ENCODE measurements around the gene PIGU. TPM values are rescaled to one million over a fixed set of nuclear protein-coding genes. Genes with fewer than 3 reads are reported as not detected.

The PIGU gene
- total and polyA plus RNA-seq, 2 of the 13 experiments (the other 11 are each of a cell fraction or from before 2014, with no cell fraction given) = 45.5 to 231 TPM

GRCh38 chr20:34579191-34579978, 97.5 kb downstream of the PIGU start (continued):
- TF ChIP-seq ZNF703 (CRISPR knock-in tag; IDR thresholded peaks at IDR 0.05; ENCODE audit: borderline replicate concordance) (no peak), GRHL1 (CRISPR knock-in tag; conservative IDR thresholded peaks at IDR 0.05) (no peak), SNAI1 (CRISPR knock-in tag; IDR thresholded peaks at IDR 0.05; ENCODE audit: borderline replicate concordance) (no peak), SKIL (CRISPR knock-in tag; IDR thresholded peaks at IDR 0.05; ENCODE audit: borderline replicate concordance) (no peak), ZNF44 (CRISPR knock-in tag; IDR thresholded peaks at IDR 0.05) (no peak), ZNF280D (CRISPR knock-in tag; IDR thresholded peaks at IDR 0.05) (no peak), MYPOP (CRISPR knock-in tag; IDR thresholded peaks at IDR 0.05) (no peak), ZNF609 (CRISPR knock-in tag; IDR thresholded peaks at IDR 0.05; ENCODE audit: borderline replicate concordance) (no peak), JDP2 (CRISPR knock-in tag; IDR thresholded peaks at IDR 0.05; ENCODE audit: borderline replicate concordance) (no peak)
